HEK293T (cell line): ENCODE measurements around the gene OR13C4.

Experiments
- CTCF ChIA-PET: fragments of 350-600 bp; formaldehyde crosslinking; extraction: SDS; loops from one replicate; lab custom pipeline; 2021; ENCODE audit warnings: antibody characterized with exemption, inconsistent platforms; lab: Yijun Ruan, JAX
- POLR2A ChIA-PET: fragments of 350-600 bp; formaldehyde crosslinking; extraction: SDS; loops from one replicate; lab custom pipeline; 2020; ENCODE audit warnings: antibody characterized with exemption, inconsistent platforms; lab: Yijun Ruan, JAX
- DNase-seq: peaks from one replicate; pipeline ENCODE4 v3.0.0; 2012; ENCODE audit warnings: mixed read lengths; ENCODE audit errors: extremely low spot score
- ARNT ChIP-seq: fragments of 450-650 bp; IDR thresholded peaks from 2 replicates; pipeline ENCODE4 v1.6.1; 2017; ENCODE audit warnings: mild to moderate bottlenecking
- BHLHE40 ChIP-seq: fragments of 450-650 bp; IDR thresholded peaks from 2 replicates; pipeline ENCODE4 v1.6.1; 2016; ENCODE audit warnings: mild to moderate bottlenecking, moderate library complexity, borderline replicate concordance
- CTBP1 ChIP-seq: fragments of 450-650 bp; IDR thresholded peaks from 2 replicates; pipeline ENCODE4 v1.6.1; 2016; ENCODE audit warnings: borderline replicate concordance
- ELF4 ChIP-seq: fragments of 450-650 bp; IDR thresholded peaks from 2 replicates; pipeline ENCODE4 v1.6.1; 2017; ENCODE audit warnings: antibody characterized with exemption
- FOXA1 ChIP-seq: fragments of 450-650 bp; IDR thresholded peaks from 2 replicates; pipeline ENCODE4 v1.6.1; 2016; ENCODE audit warnings: mild to moderate bottlenecking
- FOXK2 ChIP-seq: fragments of 450-650 bp; IDR thresholded peaks from 2 replicates; pipeline ENCODE4 v1.6.1; 2016; ENCODE audit warnings: mild to moderate bottlenecking
- FOXM1 ChIP-seq: fragments of 450-650 bp; IDR thresholded peaks from 2 replicates; pipeline ENCODE4 v1.6.1; 2017; ENCODE audit warnings: mild to moderate bottlenecking, borderline replicate concordance
- HDGF ChIP-seq: fragments of 450-650 bp; IDR thresholded peaks from 2 replicates; pipeline ENCODE4 v1.6.1; 2017; ENCODE audit warnings: antibody characterized with exemption, borderline replicate concordance
- L3MBTL2 ChIP-seq: fragments of 450-650 bp; conservative IDR thresholded peaks from 2 replicates; pipeline ENCODE4 v1.6.1; 2016; ENCODE audit warnings: mild to moderate bottlenecking
- LEF1 ChIP-seq: fragments of 450-650 bp; IDR thresholded peaks from 2 replicates; pipeline ENCODE4 v1.6.1; 2017; ENCODE audit warnings: mild to moderate bottlenecking, borderline replicate concordance
- NFRKB ChIP-seq: fragments of 450-650 bp; IDR thresholded peaks from 2 replicates; pipeline ENCODE4 v1.6.1; 2016; ENCODE audit warnings: mild to moderate bottlenecking, moderate library complexity
- SP1 ChIP-seq: fragments of 450-650 bp; IDR thresholded peaks from 2 replicates; pipeline ENCODE4 v1.6.1; 2017
- SUZ12 ChIP-seq: fragments of 450-650 bp; IDR thresholded peaks from 2 replicates; pipeline ENCODE4 v1.6.1; 2016; ENCODE audit warnings: mild to moderate bottlenecking
- TARDBP ChIP-seq: fragments of 450-650 bp; IDR thresholded peaks from 2 replicates; pipeline ENCODE4 v1.6.1; 2016
- ZNF384 ChIP-seq: fragments of 450-650 bp; IDR thresholded peaks from 2 replicates; pipeline ENCODE4 v1.6.1; 2016
- TF ChIP-seq, protein P1 (sequence below): fragments of 450-650 bp; IDR thresholded peaks from 2 replicates; pipeline ENCODE4 v1.6.1; 2016

The OR13C4 gene

DNA sequence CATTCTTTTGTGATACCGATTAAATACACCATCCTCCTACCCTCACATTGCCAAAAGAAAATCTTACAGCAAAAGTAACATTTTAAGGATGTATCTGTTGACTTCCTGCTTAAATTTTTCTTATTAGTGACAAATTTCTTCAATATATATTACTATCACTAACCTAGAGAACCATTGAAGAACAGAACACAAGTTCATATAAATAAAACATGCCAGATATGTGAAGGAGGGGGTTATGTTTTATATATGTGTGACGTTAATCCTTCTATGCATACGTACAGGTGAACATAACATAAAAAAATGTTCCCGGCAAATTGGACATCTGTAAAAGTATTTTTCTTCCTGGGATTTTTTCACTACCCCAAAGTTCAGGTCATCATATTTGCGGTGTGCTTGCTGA lies 23.0 kb downstream of the OR13C4 start, which contains the start of gene OR13F1:
OR13F1 (plus strand) TSS at position 301 of the 400 bp plus-strand sequence; CDS start at position 301, 0 bp downstream.
- TF ChIP-seq LEF1 (no peak), TARDBP (no peak), ARNT (no peak), L3MBTL2 (no peak), SP1 (no peak)
- DNase-seq = no peak
- ChIA-PET CTCF (no interaction called here), POLR2A (no interaction called here)

DNA sequence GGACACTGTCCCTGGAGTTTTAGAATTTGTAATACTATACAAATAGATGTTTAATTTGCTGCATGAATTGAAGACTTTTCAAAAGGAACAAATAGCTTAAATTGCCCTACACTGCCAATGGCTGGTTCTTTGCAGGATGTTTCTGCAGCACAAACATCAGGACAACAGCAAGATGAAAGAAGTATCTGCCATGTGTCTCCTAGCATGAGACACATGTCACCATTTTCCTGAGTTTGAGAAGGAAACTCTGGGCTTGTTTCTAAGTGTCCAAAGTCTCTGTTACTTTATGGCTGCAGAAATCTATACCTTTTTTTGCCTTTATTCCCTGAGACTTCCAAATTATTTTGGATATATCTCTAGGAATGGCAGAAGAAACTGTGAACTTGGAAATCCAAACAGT lies 23.6 kb downstream of the OR13C4 start:
- ChIA-PET POLR2A (no interaction called here), CTCF (no interaction called here)

DNA sequence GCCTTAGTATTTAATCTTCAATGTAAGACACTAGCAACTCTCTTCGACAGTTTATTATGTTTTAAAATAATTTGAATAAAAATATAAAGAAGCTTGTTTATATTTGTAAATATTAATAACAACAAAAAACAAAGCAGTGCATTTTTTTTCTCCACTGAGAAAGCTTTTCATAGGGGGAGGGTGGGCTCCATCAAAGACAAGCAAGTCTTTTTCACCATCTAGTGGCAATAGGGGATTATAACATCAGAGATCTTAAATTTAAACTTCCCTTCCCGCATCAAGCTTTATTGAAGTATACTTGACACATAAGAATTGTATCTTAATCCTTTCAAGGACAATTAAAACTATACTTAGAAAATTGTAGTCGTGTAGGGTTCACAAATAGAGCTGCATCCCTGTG lies 32.2 kb downstream of the OR13C4 start:
- ChIA-PET POLR2A (no interaction called here), CTCF (interaction anchor here (0.7 kb wide), 1 partner anchor 1606 kb away, joined by 3 read pairs; no protein-coding TSS in a partner anchor)
- DNase-seq = peak; percentile 17
- TF ChIP-seq SUZ12 (no peak), TARDBP (no peak), ELF4 (no peak), FOXM1 (no peak), HDGF (no peak), ARNT (no peak), ZNF384 (no peak), NFRKB (no peak), LEF1 (no peak), L3MBTL2 (no peak), CTBP1 (no peak)
- TF ChIP-seq, protein P1, sequence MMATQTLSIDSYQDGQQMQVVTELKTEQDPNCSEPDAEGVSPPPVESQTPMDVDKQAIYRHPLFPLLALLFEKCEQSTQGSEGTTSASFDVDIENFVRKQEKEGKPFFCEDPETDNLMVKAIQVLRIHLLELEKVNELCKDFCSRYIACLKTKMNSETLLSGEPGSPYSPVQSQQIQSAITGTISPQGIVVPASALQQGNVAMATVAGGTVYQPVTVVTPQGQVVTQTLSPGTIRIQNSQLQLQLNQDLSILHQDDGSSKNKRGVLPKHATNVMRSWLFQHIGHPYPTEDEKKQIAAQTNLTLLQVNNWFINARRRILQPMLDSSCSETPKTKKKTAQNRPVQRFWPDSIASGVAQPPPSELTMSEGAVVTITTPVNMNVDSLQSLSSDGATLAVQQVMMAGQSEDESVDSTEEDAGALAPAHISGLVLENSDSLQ = no peak

More for the DNA sequence above, 23.6 kb downstream of the OR13C4 start:
- TF ChIP-seq SP1 (no peak), L3MBTL2 (no peak), LEF1 (no peak), HDGF (no peak)
- DNase-seq = no peak

DNA sequence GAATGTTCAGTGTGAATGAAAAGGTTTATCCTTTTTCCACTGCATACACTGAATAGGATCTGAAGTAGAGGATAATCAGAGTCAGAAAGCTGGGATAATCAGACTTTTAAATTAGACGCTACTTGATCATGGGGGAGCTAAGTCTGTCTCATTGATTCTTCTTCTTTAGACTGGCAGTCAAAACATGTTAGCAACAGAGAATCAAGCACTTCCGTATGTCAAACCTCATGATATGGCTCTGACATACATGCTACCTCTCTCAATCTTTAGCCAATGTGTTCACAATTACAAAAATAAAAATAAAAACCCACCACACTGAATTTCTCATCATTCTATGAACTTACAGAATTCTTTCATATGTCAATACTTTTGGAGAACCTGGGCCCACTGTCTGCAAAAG lies 42.0 kb downstream of the OR13C4 start:
- TF ChIP-seq FOXK2 = no peak
- ChIA-PET POLR2A (no interaction called here), CTCF (no interaction called here)
- no peak for DNase-seq

DNA sequence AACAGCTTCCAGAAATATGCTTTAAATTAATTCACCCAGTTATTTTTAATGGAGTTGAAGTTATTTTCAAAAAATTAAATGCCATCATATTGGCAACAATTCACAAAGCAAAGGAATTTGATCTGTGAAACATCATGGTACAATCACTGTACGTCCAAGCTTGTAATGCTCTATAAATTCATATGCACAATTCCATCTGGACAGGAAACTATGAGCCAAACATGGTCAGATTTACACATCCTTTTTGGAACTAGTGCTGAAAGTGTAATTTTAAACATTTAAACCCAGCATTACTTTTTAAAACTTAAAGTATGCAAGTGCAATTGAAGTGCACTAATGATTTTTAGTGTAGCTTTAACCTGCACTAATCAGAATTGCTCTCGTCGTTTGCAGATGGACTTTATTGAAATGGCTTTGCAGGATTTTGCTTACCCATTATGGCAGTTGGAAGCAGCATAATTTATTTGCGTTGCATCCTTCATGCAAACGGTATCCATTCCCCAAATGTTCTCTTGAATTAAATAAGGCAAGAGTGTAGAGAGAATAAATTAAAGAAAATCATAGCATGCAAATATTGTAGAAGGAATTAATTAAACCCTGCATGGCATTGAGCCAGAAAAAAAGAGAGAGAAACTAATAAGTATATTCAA lies 44.0 kb downstream of the OR13C4 start:
- ChIA-PET CTCF (no interaction called here), POLR2A (no interaction called here)
- TF ChIP-seq SP1 = no peak
- no peak for TF ChIP-seq BHLHE40
- no peak for TF ChIP-seq FOXK2
- no peak for TF ChIP-seq LEF1
- no peak for TF ChIP-seq NFRKB
- TF ChIP-seq ZNF384 = no peak
- TF ChIP-seq SUZ12 = no peak
- TF ChIP-seq, protein P1 = no peak
- TF ChIP-seq FOXA1 = no peak
- TF ChIP-seq TARDBP = no peak
- no peak for TF ChIP-seq HDGF
- no peak for TF ChIP-seq CTBP1
- no peak for TF ChIP-seq FOXM1
- no peak for TF ChIP-seq ELF4
- TF ChIP-seq L3MBTL2 = no peak
- no peak for TF ChIP-seq ARNT
- no peak for DNase-seq
